ENCODE measurements around the gene EML4. TPM values are rescaled to one million over a fixed set of nuclear protein-coding genes. Genes with fewer than 3 reads are reported as not detected.

Gene EML4
- total RNA-seq, 2 donors from 2014 or later = 4.4 to 9.3 TPM

DNA sequence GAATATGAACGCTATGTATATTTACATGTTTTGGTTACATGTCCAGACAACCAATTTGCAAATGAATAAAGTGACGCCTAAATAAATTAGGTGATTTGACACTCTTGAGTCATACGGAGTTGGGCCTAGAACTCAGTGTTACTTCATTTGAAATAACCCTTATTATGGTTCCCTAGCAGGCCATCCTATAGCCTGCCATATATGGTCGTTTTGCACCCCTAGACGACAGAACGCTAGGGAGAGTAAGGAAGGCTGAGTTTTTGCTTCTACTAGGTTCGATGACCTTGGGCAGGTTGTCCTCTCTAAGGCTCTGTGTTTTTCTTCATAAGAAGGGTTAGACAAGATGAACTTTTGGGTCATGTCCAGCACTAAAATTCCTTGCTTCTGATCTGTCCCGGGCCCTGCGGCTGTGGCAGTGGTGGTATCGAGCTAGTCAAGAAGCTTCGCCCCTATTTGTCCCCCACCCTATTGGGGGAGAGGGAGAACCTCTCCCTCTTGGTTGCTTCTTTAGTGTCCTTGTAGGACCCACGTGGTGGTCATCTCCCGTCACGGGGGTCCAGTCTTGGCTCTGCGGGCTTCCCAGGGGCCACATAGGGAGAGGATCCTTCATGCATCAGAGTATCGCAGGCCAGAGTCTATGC lies 574 bp upstream of the EML4 start:
- Histone ChIP-seq H3K27me3 (no peaks in the 10 kb centered on the region), H3K4me3 (peak overlapping the region; percentile 10 to 89), H3K36me3 (no peaks in the 10 kb centered on the region), H3K4me1 (peaks cover 0 to 21% of the 10 kb centered on the region in 2 donors), H3K27ac (peak overlapping the region; percentile 50 to 78), H3K9me3 (no peaks in the 10 kb centered on the region)
- TF ChIP-seq, protein P1, sequence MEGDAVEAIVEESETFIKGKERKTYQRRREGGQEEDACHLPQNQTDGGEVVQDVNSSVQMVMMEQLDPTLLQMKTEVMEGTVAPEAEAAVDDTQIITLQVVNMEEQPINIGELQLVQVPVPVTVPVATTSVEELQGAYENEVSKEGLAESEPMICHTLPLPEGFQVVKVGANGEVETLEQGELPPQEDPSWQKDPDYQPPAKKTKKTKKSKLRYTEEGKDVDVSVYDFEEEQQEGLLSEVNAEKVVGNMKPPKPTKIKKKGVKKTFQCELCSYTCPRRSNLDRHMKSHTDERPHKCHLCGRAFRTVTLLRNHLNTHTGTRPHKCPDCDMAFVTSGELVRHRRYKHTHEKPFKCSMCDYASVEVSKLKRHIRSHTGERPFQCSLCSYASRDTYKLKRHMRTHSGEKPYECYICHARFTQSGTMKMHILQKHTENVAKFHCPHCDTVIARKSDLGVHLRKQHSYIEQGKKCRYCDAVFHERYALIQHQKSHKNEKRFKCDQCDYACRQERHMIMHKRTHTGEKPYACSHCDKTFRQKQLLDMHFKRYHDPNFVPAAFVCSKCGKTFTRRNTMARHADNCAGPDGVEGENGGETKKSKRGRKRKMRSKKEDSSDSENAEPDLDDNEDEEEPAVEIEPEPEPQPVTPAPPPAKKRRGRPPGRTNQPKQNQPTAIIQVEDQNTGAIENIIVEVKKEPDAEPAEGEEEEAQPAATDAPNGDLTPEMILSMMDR (IDR thresholded peaks at IDR 0.05) = no peak
- DNase-seq (ENCODE audit: low spot score) = no peak

DNA sequence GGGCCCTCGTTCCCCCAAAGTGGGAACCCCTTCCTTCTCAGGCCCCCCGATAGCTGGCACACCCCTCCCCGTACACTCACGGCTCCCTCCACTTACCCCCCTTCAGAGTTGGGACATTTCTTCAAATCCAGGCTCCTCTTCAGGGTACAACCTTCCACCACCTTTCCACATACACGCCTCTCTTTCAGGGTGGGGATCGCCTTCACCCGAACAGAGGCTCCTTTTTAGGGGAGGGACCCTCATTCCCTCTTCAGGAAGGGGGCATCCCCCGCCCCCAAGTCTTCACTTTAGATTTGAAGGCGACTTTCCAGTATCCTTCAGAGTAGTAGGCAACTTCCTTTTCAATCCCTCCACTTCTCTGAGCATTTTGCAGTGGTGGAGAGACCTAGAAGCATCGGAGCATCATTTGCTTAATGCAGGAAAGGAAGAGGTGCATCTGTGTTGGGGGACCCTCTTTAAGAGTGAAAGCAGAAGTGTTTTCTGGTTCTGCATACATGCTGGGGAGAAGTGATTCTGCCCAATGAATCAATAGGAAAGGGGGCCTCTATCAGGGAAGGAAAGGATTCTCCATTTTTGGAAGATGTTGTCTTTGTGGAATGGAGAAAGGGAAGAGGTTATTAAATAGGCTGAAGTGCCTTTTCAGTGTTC lies 845 bp downstream of the EML4 start:
- no peak for DNase-seq (ENCODE audit: low spot score)
- Histone ChIP-seq H3K4me1 (peaks cover 0 to 21% of the 10 kb centered on the region in 2 donors), H3K36me3 (no peaks in the 10 kb centered on the region), H3K27me3 (no peaks in the 10 kb centered on the region), H3K9me3 (no peaks in the 10 kb centered on the region), H3K4me3 (peak overlapping the region; percentile 80 to 89), H3K27ac (peak overlapping the region; percentile 88 to 89)
- TF ChIP-seq, protein P1 (IDR thresholded peaks at IDR 0.05) = no peak

DNA sequence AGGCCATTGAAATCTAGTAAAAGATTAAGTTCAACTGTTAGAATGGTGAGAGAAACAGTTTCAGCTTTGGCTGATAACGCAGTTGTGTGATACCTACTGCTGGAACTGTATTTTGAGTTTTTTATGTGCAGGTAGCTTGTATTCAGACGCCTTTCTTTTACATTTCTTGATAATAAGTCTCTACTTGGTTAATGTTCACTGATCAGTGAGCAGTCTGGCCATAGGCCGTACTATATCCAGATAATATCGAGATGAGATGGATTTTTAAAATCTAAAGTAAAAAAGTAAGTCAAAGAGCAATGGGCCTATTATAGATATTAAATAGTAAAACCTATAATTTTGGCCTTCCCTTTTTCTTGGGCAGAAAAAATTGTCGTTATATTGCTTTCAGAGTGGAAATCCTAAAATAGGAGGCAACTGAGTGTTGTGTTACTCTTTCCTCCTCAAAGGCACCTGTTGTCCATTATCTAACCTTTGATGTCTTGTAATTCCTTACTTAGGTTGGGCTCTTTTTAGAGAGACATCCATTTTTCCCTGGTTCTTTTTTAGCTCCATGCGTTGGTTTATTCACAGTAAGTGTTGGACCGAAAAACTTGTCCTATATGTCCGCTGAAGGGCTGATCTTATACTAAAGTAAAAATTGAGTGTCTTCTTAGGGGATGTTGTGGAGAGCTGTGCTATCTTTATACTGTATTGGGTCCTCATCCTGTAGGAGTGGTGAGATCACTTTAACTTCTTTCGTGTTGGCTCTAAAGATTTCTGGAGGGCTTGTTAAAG lies 1.7 kb downstream of the EML4 start:
- H3K27ac ChIP-seq = peak overlapping the region in 1 of 2 donors; percentile 89
- peaks cover 0 to 21% of the 10 kb centered on the region in 2 donors for H3K4me1 ChIP-seq
- peak overlapping the region; percentile 80 to 89 for H3K4me3 ChIP-seq
- no peaks in the 10 kb centered on the region for H3K36me3 ChIP-seq
- no peaks in the 10 kb centered on the region for H3K27me3 ChIP-seq
- no peaks in the 10 kb centered on the region for H3K9me3 ChIP-seq
- no peak for DNase-seq (ENCODE audit: low spot score)
- TF ChIP-seq, protein P1 (IDR thresholded peaks at IDR 0.05) = no peak

DNA sequence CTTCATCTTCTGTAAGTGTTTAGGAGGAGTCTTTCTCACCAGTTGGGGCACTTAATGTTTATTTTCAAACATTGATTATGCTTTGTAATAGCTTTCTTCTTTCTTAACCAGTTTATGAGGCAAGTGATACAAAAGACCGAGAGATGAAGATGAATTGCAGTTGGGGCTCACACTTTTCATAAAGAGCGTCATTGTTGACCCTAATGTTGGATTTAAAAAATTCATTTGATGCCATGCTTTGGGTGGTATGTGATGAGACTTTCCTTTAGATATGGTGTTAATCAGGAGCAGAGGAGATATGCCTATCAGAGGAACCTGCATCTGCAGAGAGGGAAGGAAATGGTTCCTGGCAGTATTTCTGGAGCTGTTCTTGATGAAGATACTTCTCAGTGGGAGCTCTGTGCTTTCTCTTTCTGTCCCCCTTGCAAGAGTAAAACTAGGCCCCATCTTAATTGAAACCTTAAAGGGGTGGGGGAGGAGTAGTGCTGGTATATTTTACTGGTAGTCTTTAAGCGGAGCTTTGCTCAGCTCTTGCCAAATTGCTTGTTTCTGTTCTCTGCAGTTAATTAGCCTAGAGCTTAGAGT lies 2.3 kb downstream of the EML4 start:
- H3K27me3 ChIP-seq = no peaks in the 10 kb centered on the region
- H3K27ac ChIP-seq = no peak overlapping the region
- H3K4me3 ChIP-seq = no peak overlapping the region
- no peaks in the 10 kb centered on the region for H3K9me3 ChIP-seq
- peaks cover 0 to 21% of the 10 kb centered on the region in 2 donors for H3K4me1 ChIP-seq
- no peak for DNase-seq (ENCODE audit: low spot score)
- H3K36me3 ChIP-seq = no peaks in the 10 kb centered on the region
- TF ChIP-seq, protein P1 (IDR thresholded peaks at IDR 0.05) = no peak

DNA sequence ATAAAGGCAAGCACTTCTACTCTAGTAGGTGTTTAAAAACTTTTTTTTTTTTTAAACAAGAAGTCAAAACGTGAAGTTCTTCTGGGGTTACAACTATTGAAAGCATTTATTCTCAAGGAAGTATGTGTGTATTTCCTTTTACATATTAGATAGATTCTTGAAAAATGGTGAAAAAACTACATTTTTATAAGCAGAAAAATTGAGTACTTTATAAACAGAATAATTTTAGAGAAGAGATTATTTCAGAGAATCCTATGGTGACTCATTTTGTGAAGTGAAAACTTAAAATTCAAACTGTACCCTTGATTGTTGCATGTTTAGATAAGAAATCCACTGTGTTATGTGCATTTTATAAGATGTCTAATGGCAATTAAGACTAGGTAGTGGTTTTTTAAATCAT lies 2.9 kb downstream of the EML4 start:
- TF ChIP-seq, protein P1 (IDR thresholded peaks at IDR 0.05) = no peak
- no peak for DNase-seq (ENCODE audit: low spot score)
- no peak overlapping the region for H3K27ac ChIP-seq
- no peaks in the 10 kb centered on the region for H3K27me3 ChIP-seq
- H3K36me3 ChIP-seq = no peaks in the 10 kb centered on the region
- H3K4me3 ChIP-seq = no peak overlapping the region
- H3K4me1 ChIP-seq = peaks cover 0 to 21% of the 10 kb centered on the region in 2 donors
- H3K9me3 ChIP-seq = no peaks in the 10 kb centered on the region
